Prostate gland (tissue), 2 donors: ENCODE measurements around the gene COL23A1.

Experiments
- CTCF ChIP-seq, 4 experiments: fragments of 200-600 bp in 2 of 4; fragments of 450-650 bp in 2 of 4; sonication (generic) in 2 of 4; IDR thresholded peaks; 1 replicate in 3 of 4; 2 replicates in 1 of 4; pipeline ENCODE4 v1.5.1; 2016 to 2019; ENCODE audit warnings: antibody characterized with exemption in 4 of 4, mild to moderate bottlenecking in 2 of 4, moderate library complexity in 2 of 4
- POLR2A ChIP-seq: fragments of 450-650 bp; IDR thresholded peaks from one replicate; pipeline ENCODE4 v1.6.1; 2016; ENCODE audit warnings: antibody characterized with exemption, mild to moderate bottlenecking

DNA sequence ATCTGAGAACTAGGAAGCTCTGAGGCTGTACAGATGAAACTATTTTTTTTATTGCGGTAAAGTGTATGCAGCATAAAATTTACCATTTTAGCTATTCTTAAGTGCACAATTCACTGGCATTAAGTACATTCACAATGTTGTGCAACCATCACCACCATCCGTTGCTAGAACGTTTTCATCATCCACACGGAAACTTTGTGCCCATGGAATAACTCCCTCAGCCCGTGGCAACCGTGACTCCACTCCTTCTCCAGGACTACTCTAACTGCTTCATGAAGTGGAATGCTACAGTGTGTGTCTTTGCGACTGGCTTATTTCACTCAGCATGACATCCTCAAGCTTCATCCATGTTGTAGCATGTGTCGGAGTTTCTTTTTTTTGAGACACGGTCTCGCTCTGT is 57.1 kb downstream of the COL23A1 start:
- TF ChIP-seq POLR2A, result no peak
- TF ChIP-seq CTCF (IDR thresholded peaks at IDR 0.05), result no peak
